Epithelial cell of umbilical artery (primary cell): ENCODE data around the gene C1orf35. TPM values are rescaled to one million over a fixed set of nuclear protein-coding genes. Genes with fewer than 3 reads are reported as not detected.

Source experiments
- total RNA-seq: library from RNA; depleted of rRNA; stranded (reverse); fragments of >200 nt; gene quantifications from 2 replicates; pipeline ENCODE4 v1.2.3, GENCODE V29; 2014

C1orf35 gene
- total RNA-seq, result 13.3 and 13.4 TPM in 2 replicates

DNA sequence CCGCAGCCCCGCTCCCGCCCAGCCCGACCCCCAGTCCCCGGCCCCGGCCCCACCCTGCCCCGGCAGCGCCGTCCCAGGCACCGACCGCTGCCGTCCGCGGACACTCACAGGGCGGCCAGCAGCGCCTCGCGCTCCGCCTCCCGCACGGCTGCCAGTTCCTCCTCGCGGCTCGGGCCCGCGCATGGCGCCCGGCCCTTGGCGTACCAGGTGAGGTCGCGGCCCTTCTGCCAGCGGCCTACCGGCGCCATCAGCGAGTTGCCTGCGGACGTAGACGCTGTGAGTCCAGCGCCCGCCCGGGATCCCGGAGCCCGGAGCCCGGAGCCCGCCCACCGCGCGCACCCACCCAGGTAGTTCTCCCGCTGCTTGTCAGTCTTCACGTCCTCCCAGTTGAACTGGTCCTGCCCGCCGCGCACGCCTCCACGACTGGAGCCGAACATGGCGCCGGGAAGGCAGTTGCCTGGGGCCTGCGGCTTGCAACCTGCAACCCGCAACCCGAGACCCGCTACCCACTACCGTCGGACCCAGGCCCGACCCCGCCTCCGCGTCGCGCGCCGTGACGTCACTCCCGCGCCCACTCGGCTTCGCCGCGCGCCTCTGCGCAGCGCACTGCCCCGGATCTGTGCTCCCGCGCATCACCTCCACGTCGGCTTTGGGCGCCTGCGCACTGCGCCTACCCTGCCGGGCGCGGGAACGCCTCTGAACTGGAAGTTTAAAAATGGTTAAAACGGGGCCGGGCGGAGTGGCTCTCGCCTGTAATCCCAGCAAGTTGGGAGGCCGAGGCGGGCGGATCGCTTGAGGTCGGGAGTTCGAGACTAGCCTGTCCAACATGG, at the start of gene C1orf35:
Gene C1orf35 (minus strand): TSS at position 535 of the 830 bp plus-strand sequence. CDS start 98 bp downstream, at position 437.

DNA sequence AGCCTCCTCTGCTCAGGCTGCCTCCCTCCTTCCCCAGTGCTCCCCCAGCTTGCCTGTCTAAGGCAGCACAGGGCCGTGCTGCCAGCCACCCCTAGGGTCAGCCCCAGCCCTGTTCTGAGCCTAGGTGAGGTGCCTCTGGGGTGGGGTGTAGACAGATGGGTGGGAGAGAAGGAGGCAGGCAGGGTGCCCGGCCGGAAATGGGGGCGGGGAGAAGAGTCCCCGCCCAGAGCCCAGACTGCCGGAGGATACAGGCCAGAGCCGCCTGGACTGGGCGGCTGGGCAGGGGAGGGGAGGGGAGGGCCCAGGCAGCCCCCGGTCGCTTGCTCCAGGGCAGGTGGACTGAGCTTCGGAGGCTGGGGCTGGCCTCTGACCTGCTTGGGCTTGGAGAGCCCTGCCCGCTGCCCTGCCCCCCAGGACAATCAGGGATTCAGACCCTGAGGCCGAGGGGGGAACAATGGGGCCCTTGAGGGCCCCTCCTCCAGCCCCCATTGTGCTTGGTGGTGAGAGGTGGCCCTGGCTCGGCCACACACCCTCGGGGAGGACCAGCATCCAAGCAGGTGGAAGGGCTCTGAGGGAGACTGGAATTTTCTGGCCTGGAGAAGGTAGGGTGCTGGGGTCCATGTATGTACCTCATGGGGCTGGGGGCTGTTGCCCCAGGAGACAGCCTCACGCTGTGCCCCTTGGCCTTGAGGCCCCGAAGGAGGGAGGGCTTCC, 46.4 kb upstream of the C1orf35 start, which contains the start of gene GJC2:
Gene GJC2 (plus strand): TSS at position 525 of the 714 bp plus-strand sequence. CDS start 7,829 bp downstream, outside the sequence.

DNA sequence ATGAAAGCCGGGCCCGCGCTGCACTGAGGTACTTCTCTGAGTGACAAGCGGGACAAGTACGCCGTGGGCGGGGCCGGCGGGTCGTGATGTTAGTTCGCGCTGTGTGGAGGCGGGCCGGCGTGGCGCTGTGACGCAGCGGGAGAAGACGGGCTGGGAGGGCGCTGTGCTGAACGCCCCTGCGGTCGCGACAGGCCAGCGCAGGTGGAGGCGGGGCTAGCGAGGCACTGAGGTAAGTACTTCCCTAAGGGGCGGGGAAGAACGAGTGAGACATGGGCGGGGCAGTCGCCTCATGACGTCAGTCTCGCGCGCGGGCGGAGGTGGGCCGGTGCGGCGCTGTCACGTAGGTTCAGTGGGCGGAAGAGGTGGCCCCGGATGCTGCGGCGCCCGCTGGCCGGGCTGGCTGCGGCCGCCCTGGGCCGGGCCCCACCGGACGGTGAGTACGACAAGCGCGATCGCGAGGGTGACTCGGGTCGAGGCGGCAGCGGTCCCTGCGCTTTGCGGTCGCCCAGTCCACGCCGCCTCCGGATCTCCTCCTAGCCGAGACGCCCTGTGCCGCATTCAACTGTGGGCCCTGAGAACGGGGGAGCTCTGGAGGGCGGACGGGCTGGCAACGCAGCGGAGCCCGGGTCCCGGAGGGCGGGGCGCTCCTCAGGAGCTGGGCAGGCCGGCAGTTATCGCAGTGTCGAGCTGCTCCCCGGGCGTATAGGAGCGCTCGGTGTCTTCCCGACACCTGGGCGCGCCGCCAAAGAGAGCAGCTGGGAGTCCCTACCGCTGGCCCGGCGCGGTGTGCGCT, 37.0 kb upstream of the C1orf35 start, which contains the start of gene GUK1:
Gene GUK1 (plus strand): TSS at position 349 of the 793 bp plus-strand sequence. CDS start 24 bp downstream, at position 373.

DNA sequence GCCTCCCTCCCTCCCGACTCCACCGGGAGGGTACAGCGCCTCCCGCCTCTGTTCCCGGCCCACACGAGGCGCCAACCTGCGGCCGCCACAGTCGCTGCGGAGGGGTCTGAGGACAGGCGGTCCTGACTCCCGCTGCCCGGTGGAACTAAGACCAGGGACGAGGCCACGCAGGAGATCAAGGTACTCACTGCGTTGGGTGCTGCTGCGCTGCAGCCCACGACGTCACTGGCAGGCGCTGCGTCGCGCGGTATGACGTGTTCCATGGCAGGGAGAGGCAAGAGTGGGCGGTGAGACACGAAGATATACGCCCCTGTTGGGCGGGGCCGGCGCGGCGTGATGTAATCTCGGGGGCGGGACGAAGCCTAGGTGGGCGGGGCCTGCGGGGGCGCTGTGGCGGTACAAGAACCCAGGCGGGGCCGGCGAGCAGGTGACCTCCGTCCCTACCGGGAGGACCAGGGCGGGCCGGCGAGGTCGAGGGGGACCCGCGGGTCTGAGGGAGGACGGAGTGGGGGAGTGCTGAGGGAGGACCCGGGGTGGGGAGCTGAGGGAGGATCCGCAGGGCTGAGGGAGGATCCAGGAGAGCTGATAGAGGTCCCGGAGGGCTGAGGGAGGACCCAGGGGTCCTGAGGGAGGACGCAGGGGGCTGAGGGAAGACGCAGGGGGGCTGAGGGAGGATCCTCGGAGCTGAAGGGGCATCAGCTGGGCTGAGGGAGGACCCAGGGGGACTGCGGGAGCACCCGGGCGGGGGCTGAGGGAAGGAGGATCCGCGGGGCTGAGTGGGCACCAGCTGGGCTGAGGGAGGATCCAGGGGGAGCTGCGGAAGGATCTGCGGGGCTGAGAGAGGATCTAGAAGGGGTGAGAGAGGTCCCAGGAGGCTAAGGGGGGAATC, 6.2 kb upstream of the C1orf35 start, which contains the start of gene MRPL55:
Gene MRPL55 (minus strand): TSS at position 227 of the 889 bp plus-strand sequence. CDS start 1,039 bp downstream, outside the sequence.

DNA sequence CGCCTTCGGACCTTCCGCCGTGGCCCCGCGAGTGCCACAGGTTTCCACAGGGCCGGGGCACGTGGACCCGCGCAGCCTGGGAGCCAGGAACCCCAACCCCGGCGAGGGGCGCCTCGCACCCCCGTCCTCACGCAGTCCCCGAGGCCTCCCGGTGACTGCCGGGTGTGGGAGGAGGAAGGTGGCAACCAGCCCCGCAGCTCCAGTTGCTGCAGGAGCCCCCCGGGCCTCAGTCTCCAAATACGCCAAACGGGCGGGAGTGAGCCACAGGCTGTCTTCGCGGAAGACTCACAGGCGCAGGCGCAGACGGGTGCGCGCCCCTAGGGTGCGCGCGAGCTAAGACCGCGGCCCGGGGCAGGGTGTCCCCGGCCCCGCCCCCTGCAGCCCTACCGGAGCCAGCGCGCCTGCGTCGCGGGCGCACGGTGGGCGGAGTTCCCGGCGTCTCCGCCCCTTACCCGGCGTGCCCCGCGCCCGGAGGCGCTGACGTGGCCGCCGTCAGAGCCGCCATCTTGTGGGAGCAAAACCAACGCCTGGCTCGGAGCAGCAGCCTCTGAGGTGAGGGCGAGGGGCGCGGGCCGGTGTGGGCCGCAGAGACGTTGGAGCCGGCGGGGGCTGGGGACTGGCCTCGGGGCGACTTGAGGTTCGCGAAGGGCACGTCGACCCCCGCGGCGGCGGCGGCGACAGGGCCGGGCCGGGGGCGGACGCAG, 20.8 kb downstream of the C1orf35 start, which contains the start of gene ARF1:
Gene ARF1 (plus strand): TSS at position 495 of the 704 bp plus-strand sequence. CDS start 14,407 bp downstream, outside the sequence.

Other genes with a start within 250 kb of the C1orf35 start
- gene WNT9A, start 155.4 kb downstream of the C1orf35 start, total RNA-seq, result 1.3 and 2.1 TPM in 2 replicates
- not detected in 2 replicates for gene WNT3A, start 96.3 kb downstream of the C1orf35 start, total RNA-seq
- gene ARF1, start 20.6 kb downstream of the C1orf35 start, total RNA-seq, result 319 and 341 TPM in 2 replicates
- gene MRPL55, start 6.0 kb upstream of the C1orf35 start, total RNA-seq, result 62.5 and 76.3 TPM in 2 replicates
- 422 and 450 TPM in 2 replicates for gene GUK1, start 37.0 kb upstream of the C1orf35 start, total RNA-seq
- gene GJC2, start 46.6 kb upstream of the C1orf35 start, total RNA-seq, result 0.61 and 0.97 TPM in 2 replicates
- 3.9 and 4.6 TPM in 2 replicates for gene IBA57, start 62.5 kb upstream of the C1orf35 start, total RNA-seq
- 1.1 and 1.3 TPM in 2 replicates for gene OBSCN, start 104.7 kb upstream of the C1orf35 start, total RNA-seq